ENCODE data around the gene SORCS2. TPM values are rescaled to one million over a fixed set of nuclear protein-coding genes. Genes with fewer than 3 reads are reported as not detected.

Gene SORCS2
- total RNA-seq, 2 experiments from 2014 or later: not detected

GRCh38 chr4:7511525-7511924, 319.2 kb downstream of the SORCS2 start:
- Mint-ChIP-seq H3K4me3 (no peak overlapping the region), H3K27me3 (ENCODE audit: low read depth) (peaks cover 8% of the 10 kb centered on the region), H3K36me3 (ENCODE audit: low read depth) (no peaks in the 10 kb centered on the region), H3K4me1 (ENCODE audit: low read depth) (peaks cover 12% of the 10 kb centered on the region), H3K9me3 (ENCODE audit: insufficient read depth) (no peaks in the 10 kb centered on the region), H3K27ac (no peak overlapping the region)
- ChIA-PET CTCF (no interaction called here), POLR2A (no interaction called here)
- no peak for ATAC-seq
- no peak for DNase-seq

- ATAC-seq: no peak
- Mint-ChIP-seq H3K27ac (no peak overlapping the region), H3K27me3 (ENCODE audit: low read depth) (peaks cover 14% of the 10 kb centered on the region), H3K4me1 (ENCODE audit: low read depth) (peaks cover 11% of the 10 kb centered on the region), H3K4me3 (no peak overlapping the region), H3K9me3 (ENCODE audit: insufficient read depth) (no peaks in the 10 kb centered on the region), H3K36me3 (ENCODE audit: low read depth) (no peaks in the 10 kb centered on the region)
- ChIA-PET CTCF (no interaction called here), POLR2A (no interaction called here)
- no peak for DNase-seq
Measured at GRCh38 chr4:7512428-7512827, 320.1 kb downstream of the SORCS2 start.

GRCh38 chr4:7512946-7513345, 320.6 kb downstream of the SORCS2 start:
- Mint-ChIP-seq H3K36me3 (ENCODE audit: low read depth) (no peaks in the 10 kb centered on the region), H3K4me3 (no peak overlapping the region), H3K27me3 (ENCODE audit: low read depth) (peaks cover 19% of the 10 kb centered on the region), H3K9me3 (ENCODE audit: insufficient read depth) (no peaks in the 10 kb centered on the region), H3K4me1 (ENCODE audit: low read depth) (peaks cover 7% of the 10 kb centered on the region), H3K27ac (no peak overlapping the region)
- DNase-seq (no peak), ATAC-seq (no peak)
- ChIA-PET POLR2A (no interaction called here), CTCF (no interaction called here)

GRCh38 chr4:7513671-7514070, 321.3 kb downstream of the SORCS2 start:
- Mint-ChIP-seq H3K4me1 (ENCODE audit: low read depth) (peaks cover 2% of the 10 kb centered on the region), H3K27ac (no peak overlapping the region), H3K9me3 (ENCODE audit: insufficient read depth) (no peaks in the 10 kb centered on the region), H3K27me3 (ENCODE audit: low read depth) (peaks cover 20% of the 10 kb centered on the region), H3K4me3 (no peak overlapping the region), H3K36me3 (ENCODE audit: low read depth) (no peaks in the 10 kb centered on the region)
- POLR2A ChIA-PET: no interaction called here
- ATAC-seq (no peak), DNase-seq (no peak)
- CTCF ChIA-PET: no interaction called here

- ChIA-PET POLR2A (no interaction called here), CTCF (no interaction called here)
Measured at GRCh38 chr4:7514281-7514680, 321.9 kb downstream of the SORCS2 start.

GRCh38 chr4:7514789-7515188, 322.5 kb downstream of the SORCS2 start:
- Mint-ChIP-seq H3K4me3 (no peak overlapping the region), H3K9me3 (ENCODE audit: insufficient read depth) (no peaks in the 10 kb centered on the region), H3K27me3 (ENCODE audit: low read depth) (peaks cover 20% of the 10 kb centered on the region), H3K36me3 (ENCODE audit: low read depth) (no peaks in the 10 kb centered on the region), H3K27ac (no peak overlapping the region), H3K4me1 (ENCODE audit: low read depth) (no peaks in the 10 kb centered on the region)
- no peak for DNase-seq
- ChIA-PET POLR2A (no interaction called here), CTCF (no interaction called here)
- no peak for ATAC-seq

More at GRCh38 chr4:7514281-7514680, 321.9 kb downstream of the SORCS2 start:
- Mint-ChIP-seq H3K4me1 (ENCODE audit: low read depth) (no peaks in the 10 kb centered on the region), H3K27me3 (ENCODE audit: low read depth) (peaks cover 20% of the 10 kb centered on the region), H3K27ac (no peak overlapping the region), H3K9me3 (ENCODE audit: insufficient read depth) (no peaks in the 10 kb centered on the region), H3K36me3 (ENCODE audit: low read depth) (no peaks in the 10 kb centered on the region), H3K4me3 (no peak overlapping the region)
- no peak for ATAC-seq
- DNase-seq: no peak

DNA sequence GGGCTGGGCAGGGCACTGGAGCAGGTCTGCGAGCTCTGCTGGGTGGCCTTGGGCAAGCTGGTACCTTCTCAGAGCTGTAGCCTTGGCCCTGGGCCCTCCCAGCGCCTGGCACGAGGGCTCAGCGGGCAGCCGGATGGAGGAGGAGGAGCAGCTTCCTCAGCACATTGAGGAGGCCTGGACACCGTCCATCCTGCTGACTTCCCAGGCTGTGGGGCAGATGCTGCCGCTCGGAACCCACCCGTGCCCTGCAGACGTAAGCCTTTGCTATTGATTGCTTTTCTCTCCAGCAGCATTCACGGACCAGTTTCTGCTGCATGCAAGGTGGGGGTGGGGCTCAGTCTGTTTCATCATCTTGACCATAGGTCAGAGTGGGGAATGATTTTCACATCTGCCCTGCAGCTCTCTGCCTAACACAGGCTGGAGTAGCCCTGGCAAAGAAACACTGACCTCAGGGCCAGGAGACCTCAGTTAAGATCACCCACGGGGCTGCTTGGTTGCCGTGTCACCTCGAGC, 323.1 kb downstream of the SORCS2 start:
- no peaks in the 10 kb centered on the region for H3K4me1 Mint-ChIP-seq (ENCODE audit: low read depth)
- no peak for ATAC-seq
- POLR2A ChIA-PET: no interaction called here
- H3K4me3 Mint-ChIP-seq: no peak overlapping the region
- peaks cover 20% of the 10 kb centered on the region for H3K27me3 Mint-ChIP-seq (ENCODE audit: low read depth)
- no peaks in the 10 kb centered on the region for H3K9me3 Mint-ChIP-seq (ENCODE audit: insufficient read depth)
- H3K27ac Mint-ChIP-seq: no peak overlapping the region
- CTCF ChIA-PET: no interaction called here
- no peak for DNase-seq
- no peaks in the 10 kb centered on the region for H3K36me3 Mint-ChIP-seq (ENCODE audit: low read depth)

- no peak for ATAC-seq
- Mint-ChIP-seq H3K36me3 (ENCODE audit: low read depth) (no peaks in the 10 kb centered on the region), H3K27ac (no peak overlapping the region), H3K4me1 (ENCODE audit: low read depth) (no peaks in the 10 kb centered on the region), H3K27me3 (ENCODE audit: low read depth) (peaks cover 22% of the 10 kb centered on the region), H3K4me3 (no peak overlapping the region), H3K9me3 (ENCODE audit: insufficient read depth) (no peaks in the 10 kb centered on the region)
- ChIA-PET CTCF (no interaction called here), POLR2A (no interaction called here)
- DNase-seq: no peak
Measured at GRCh38 chr4:7516096-7516772, 323.9 kb downstream of the SORCS2 start.

GRCh38 chr4:7516773-7517144, 324.4 kb downstream of the SORCS2 start:
- H3K4me3 Mint-ChIP-seq: no peak overlapping the region
- POLR2A ChIA-PET: no interaction called here
- ATAC-seq: no peak
- H3K36me3 Mint-ChIP-seq (ENCODE audit: low read depth): no peaks in the 10 kb centered on the region
- CTCF ChIA-PET: no interaction called here
- H3K27ac Mint-ChIP-seq: no peak overlapping the region
- H3K9me3 Mint-ChIP-seq (ENCODE audit: insufficient read depth): no peaks in the 10 kb centered on the region
- H3K4me1 Mint-ChIP-seq (ENCODE audit: low read depth): no peaks in the 10 kb centered on the region
- peaks cover 25% of the 10 kb centered on the region for H3K27me3 Mint-ChIP-seq (ENCODE audit: low read depth)
- no peak for DNase-seq

DNA sequence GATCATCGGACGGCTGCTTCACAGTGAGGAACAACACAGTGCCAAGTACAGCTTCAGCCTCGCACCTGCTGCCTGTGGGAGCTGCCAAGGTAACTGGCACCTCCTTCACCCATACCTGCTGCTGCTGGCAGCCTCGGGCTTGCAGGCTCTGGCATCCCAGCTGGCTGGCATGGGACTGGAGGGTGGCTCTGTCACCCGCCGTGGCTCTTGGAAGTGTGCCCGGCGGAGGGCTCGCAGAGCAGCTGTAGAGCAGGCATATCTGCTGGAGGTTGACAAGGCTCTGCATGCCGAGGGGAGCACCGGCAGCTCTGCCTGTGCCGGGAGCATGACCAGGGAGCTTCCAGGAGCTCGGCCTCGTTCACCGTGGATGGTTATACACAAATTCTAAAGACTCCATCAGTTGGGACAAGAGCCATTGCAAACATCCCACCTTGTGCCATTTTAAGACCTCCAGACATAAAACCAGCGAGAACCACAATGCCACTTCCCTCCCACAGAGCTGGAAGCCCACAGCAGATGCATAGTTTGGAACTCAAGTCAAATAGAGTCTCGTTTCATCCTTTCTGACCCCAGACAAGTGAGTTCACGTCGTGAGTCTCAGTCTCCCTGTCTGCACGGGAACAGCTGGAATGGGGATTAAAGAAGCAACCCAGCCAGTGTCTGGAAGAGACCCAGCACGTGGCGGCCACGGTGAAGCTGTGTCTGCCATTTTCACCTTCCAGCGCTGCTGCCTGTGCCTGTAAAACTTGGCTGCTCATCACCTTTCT, 326.7 kb downstream of the SORCS2 start:
- Mint-ChIP-seq H3K27me3 (ENCODE audit: low read depth) (peaks cover 37% of the 10 kb centered on the region), H3K4me1 (ENCODE audit: low read depth) (peaks cover 4% of the 10 kb centered on the region), H3K36me3 (ENCODE audit: low read depth) (no peaks in the 10 kb centered on the region), H3K27ac (no peak overlapping the region), H3K4me3 (no peak overlapping the region), H3K9me3 (ENCODE audit: insufficient read depth) (no peaks in the 10 kb centered on the region)
- ATAC-seq: no peak
- DNase-seq: no peak
- ChIA-PET CTCF (no interaction called here), POLR2A (no interaction called here)

DNA sequence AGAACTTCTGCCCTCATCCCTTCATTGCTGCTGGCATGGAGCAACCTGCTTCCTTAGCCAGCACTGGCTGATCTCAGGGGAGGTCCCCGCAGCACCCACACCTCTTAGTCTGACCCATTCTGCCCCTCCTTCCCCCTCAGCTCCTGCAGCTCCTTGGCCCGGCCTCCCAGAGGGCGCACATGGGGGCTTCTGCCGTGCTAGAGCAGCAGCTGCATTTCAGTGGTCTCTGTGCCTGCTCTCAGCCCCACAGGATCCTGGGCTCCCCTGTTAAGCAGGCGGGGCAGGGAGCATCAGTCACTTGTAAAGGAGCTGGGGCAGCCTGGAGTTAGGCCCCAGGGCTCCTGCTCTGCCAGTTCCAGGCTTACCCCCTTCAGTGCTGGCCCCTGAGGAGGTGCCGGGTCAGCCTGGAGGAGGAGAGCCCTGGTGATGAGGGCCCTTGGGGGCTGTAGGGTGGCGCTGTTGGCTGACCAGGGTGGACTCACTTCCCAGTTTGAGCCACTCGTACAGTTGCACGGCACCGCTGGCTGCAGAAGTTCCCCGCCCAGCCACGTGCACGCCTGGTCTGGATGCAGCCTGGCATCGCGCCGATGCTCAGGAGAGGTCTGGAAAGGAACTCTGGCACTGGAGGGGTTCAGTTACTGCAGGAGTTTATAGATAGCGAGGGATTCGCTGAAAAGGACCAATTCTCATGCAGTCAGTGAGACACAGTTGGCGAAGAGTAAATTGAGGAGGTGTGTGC, 327.5 kb downstream of the SORCS2 start:
- no peaks in the 10 kb centered on the region for H3K36me3 Mint-ChIP-seq (ENCODE audit: low read depth)
- no peak overlapping the region for H3K4me3 Mint-ChIP-seq
- ATAC-seq: no peak

GRCh38 chr4:7521666-7522065, 329.3 kb downstream of the SORCS2 start:
- Mint-ChIP-seq H3K27ac (no peak overlapping the region), H3K9me3 (ENCODE audit: insufficient read depth) (no peaks in the 10 kb centered on the region), H3K4me3 (no peak overlapping the region), H3K4me1 (ENCODE audit: low read depth) (peaks cover 19% of the 10 kb centered on the region), H3K27me3 (ENCODE audit: low read depth) (peaks cover 40% of the 10 kb centered on the region), H3K36me3 (ENCODE audit: low read depth) (no peaks in the 10 kb centered on the region)
- CTCF ChIA-PET: no interaction called here
- POLR2A ChIA-PET: no interaction called here
- ATAC-seq (no peak), DNase-seq (no peak)

More for the DNA sequence above, 327.5 kb downstream of the SORCS2 start:
- H3K27me3 Mint-ChIP-seq (ENCODE audit: low read depth): peaks cover 37% of the 10 kb centered on the region
- no peak overlapping the region for H3K27ac Mint-ChIP-seq
- DNase-seq: no peak
- ChIA-PET CTCF (no interaction called here), POLR2A (no interaction called here)
- H3K4me1 Mint-ChIP-seq (ENCODE audit: low read depth): peaks cover 12% of the 10 kb centered on the region
- H3K9me3 Mint-ChIP-seq (ENCODE audit: insufficient read depth): no peaks in the 10 kb centered on the region

All from activated CD8-positive, alpha-beta T cell treated with anti-CD3 and anti-CD28 coated beads, Interleukin-2, amount 10 ng/mL, durations not matched to agents 7 days and 5 days (primary cell).